BJ (cell line): ENCODE results near the gene LTB. TPM values are rescaled to one million over a fixed set of nuclear protein-coding genes. Genes with fewer than 3 reads are reported as not detected.
A peak's percentile ranks its signal among the peaks of the same experiment; 100 is the strongest.
"Not testable (repeated sequence)": the region's sequence is repeated elsewhere in the genome, so short reads cannot be mapped to it uniquely, and the experiment has no call there.

Source experiments
- CTCF ChIA-PET: fragments of 350-600 bp; formaldehyde crosslinking; extraction: SDS; loops from one replicate; lab custom pipeline; 2021; ENCODE audit warnings: antibody characterized with exemption, inconsistent platforms; lab: Yijun Ruan, JAX
- POLR2A ChIA-PET: fragments of 300-600 bp; sonication (Branson Sonifier 250); formaldehyde crosslinking; extraction: SDS; loops from one replicate; lab custom pipeline; 2021; ENCODE audit warnings: antibody characterized with exemption; lab: Charles Lee
- DNase-seq: peaks from one replicate; pipeline ENCODE4 v3.0.0-alpha.2; 2011; ENCODE audit warnings: low read depth
- H3K27me3 ChIP-seq: 2 replicates; pipeline ENCODE4 v1.6.0; 2011; ENCODE audit warnings: low read length; ENCODE audit not compliant: control insufficient read depth, insufficient read depth
- H3K36me3 ChIP-seq: 2 replicates; pipeline ENCODE4 v1.5.1; 2011; ENCODE audit warnings: low read length; ENCODE audit not compliant: control insufficient read depth, insufficient read depth
- H3K4me3 ChIP-seq: 2 replicates; pipeline ENCODE4 v1.5.1; 2011; ENCODE audit warnings: low read depth, mild to moderate bottlenecking, control low read depth, low read length
- CTCF ChIP-seq: IDR thresholded peaks from 2 replicates; pipeline ENCODE4 v1.5.1; 2011; ENCODE audit warnings: low read depth, mild to moderate bottlenecking, control low read depth, inconsistent platforms, low read length, moderate library complexity; ENCODE audit not compliant: insufficient read depth
- polyA plus RNA-seq: library from polyadenylated mRNA; depleted of rRNA; stranded (reverse); fragments of >200 nt; gene quantifications from 2 replicates; pipeline ENCODE4 v1.2.3, GENCODE V29; 2011

Gene LTB
- polyA plus RNA-seq, 1 experiment = not detected

GRCh38 chr6:31609519-31610406 is 27.5 kb upstream of the LTB start:
- no peak overlapping the region for H3K4me3 ChIP-seq
- H3K27me3 ChIP-seq = no peaks in the 10 kb centered on the region
- ChIA-PET CTCF (interaction anchor here (0.7 to 3.0 kb wide), 6 partner anchors 12 to 61 kb away, joined by 3 to 34 read pairs (median 4); no protein-coding TSS in a partner anchor), POLR2A (no interaction called here)
- no peak for TF ChIP-seq CTCF
- no peaks in the 10 kb centered on the region for H3K36me3 ChIP-seq
- DNase-seq = no peak

GRCh38 chr6:31607317-31607716 is 25.1 kb upstream of the LTB start:
- CTCF ChIA-PET = interaction anchor here (1.1 to 1.8 kb wide), 4 partner anchors 9 to 60 kb away, joined by 3 to 8 read pairs (median 5); partner anchors contain the start of genes ATP6V1G2 and NFKBIL1
- Histone ChIP-seq H3K27me3 (no peaks in the 10 kb centered on the region), H3K4me3 (no peak overlapping the region), H3K36me3 (no peaks in the 10 kb centered on the region)
- POLR2A ChIA-PET = no interaction called here
- no peak for DNase-seq
- TF ChIP-seq CTCF = no peak

GRCh38 chr6:31597006-31597405 is 14.8 kb upstream of the LTB start:
- ChIA-PET CTCF (interaction anchor here (1.0 to 11.7 kb wide), 10 partner anchors 13 to 103 kb away, joined by 4 to 433 read pairs (median 32); partner anchors contain the start of genes ATP6V1G2, DDX39B, LST1 and LTB), POLR2A (no interaction called here)
- Histone ChIP-seq H3K27me3 (no peaks in the 10 kb centered on the region), H3K4me3 (no peak overlapping the region), H3K36me3 (no peaks in the 10 kb centered on the region)
- peak; percentile 37 for TF ChIP-seq CTCF
- no peak for DNase-seq

- Histone ChIP-seq H3K36me3 (no peaks in the 10 kb centered on the region), H3K4me3 (no peak overlapping the region), H3K27me3 (no peaks in the 10 kb centered on the region)
- TF ChIP-seq CTCF = no peak
- ChIA-PET POLR2A (no interaction called here), CTCF (interaction anchor here (1.3 to 11.7 kb wide), 3 partner anchors 8 to 98 kb away, joined by 5 to 433 read pairs (median 182); partner anchors contain the start of genes ATP6V1G2, DDX39B, LST1 and LTB)
- DNase-seq = no peak
Observed at GRCh38 chr6:31592396-31592771, 10.2 kb upstream of the LTB start.

- CTCF ChIA-PET = interaction anchor here (0.8 to 15.5 kb wide), 3 partner anchors 8 to 43 kb away, joined by 4 to 156 read pairs (median 12); partner anchors contain the start of genes ATP6V1G2 and NFKBIL1
- POLR2A ChIA-PET, H3K4me3 ChIP-seq, H3K27me3 ChIP-seq, H3K36me3 ChIP-seq, DNase-seq: not testable (repeated sequence)
Observed at GRCh38 chr6:31590691-31591090, 8.5 kb upstream of the LTB start.
